HepG2 (cell line): ENCODE results near the gene CCDC150. TPM values are rescaled to one million over a fixed set of nuclear protein-coding genes. Genes with fewer than 3 reads are reported as not detected.
A peak's percentile ranks its signal among the peaks of the same experiment; 100 is the strongest.

ENCODE experiments used
- ATAC-seq: fragments of 200-7000 bp; cut with Tn5 transposase; 3 replicates; pipeline ENCODE4 v1.9.1; 2020; ENCODE audit warnings: mild to moderate bottlenecking, moderate library complexity
- BruUV-seq: library from RNA; stranded (reverse); fragments of 400-500 nt; replicated peaks from 2 replicates; lab custom pipeline; 2021; lab: Mats Ljungman, UMichigan
- CTCF ChIA-PET: fragments of 300-600 bp; formaldehyde crosslinking; extraction: SDS; loops from one replicate; lab custom pipeline; 2021; ENCODE audit warnings: low total read pairs, inconsistent platforms, low intra/inter-chr PET ratio; lab: Yijun Ruan, JAX
- POLR2A ChIA-PET: fragments of 350-600 bp; sonication (Branson Sonifier 250); formaldehyde crosslinking; loops from one replicate; lab custom pipeline; 2020; ENCODE audit warnings: antibody characterized with exemption, inconsistent platforms; lab: Yijun Ruan, JAX
- DNase-seq: peaks from one replicate; pipeline ENCODE4 v3.0.0-alpha.2; 2015; ENCODE audit warnings: low spot score
- FAIRE-seq: peaks from 3 replicates; lab custom pipeline; 2011; peaks lifted over from hg19 to GRCh38; lab: Jason Lieb, UNC
- H2AFZ ChIP-seq: one replicate; pipeline ENCODE4 v1.6.1; 2011; ENCODE audit warnings: low read length, inconsistent platforms
- H3K27ac ChIP-seq: fragments of 300-600 bp; 3 replicates; pipeline ENCODE4 v1.8.0; 2011; ENCODE audit warnings: mixed run types, mild to moderate bottlenecking, mixed read lengths, low read length, inconsistent platforms; ENCODE audit not compliant: insufficient read depth; ENCODE audit errors: extremely low read length
- H3K27me3 ChIP-seq, 2 experiments: fragments of 200-600 bp in 1 of 2; 2 replicates in 1 of 2; 3 replicates in 1 of 2; pipeline versions ENCODE4 v1.6.0 to v1.8.0; 2011; ENCODE audit warnings: low read length in 2 of 2, mild to moderate bottlenecking in 2 of 2, moderate library complexity in 2 of 2, inconsistent platforms in 1 of 2; ENCODE audit not compliant: insufficient read depth in 2 of 2, control insufficient read depth in 1 of 2
- H3K36me3 ChIP-seq, 2 experiments: fragments of 200-600 bp in 1 of 2; replicated peaks in 1 of 2; 2 replicates in 1 of 2; 3 replicates in 1 of 2; pipeline versions ENCODE4 v1.5.1 to v1.8.0; 2011; ENCODE audit warnings: low read length in 2 of 2, inconsistent platforms in 1 of 2; ENCODE audit not compliant: insufficient read depth in 2 of 2, control insufficient read depth in 1 of 2
- H3K4me1 ChIP-seq: 2 replicates; pipeline ENCODE4 v1.5.1; 2012; ENCODE audit warnings: low read length, inconsistent platforms; ENCODE audit not compliant: insufficient read depth
- H3K4me2 ChIP-seq: 2 replicates; pipeline ENCODE4 v1.6.0; 2011; ENCODE audit warnings: low read depth, low read length, inconsistent platforms
- H3K4me3 ChIP-seq, 3 experiments: fragments of 200-600 bp in 1 of 3; sonication (generic), shearing (Covaris generic) in 1 of 3; replicated peaks in 1 of 3; 2 replicates each; pipeline ENCODE4 v1.5.1; 2011 to 2016; ENCODE audit warnings: low read length in 3 of 3, inconsistent platforms in 2 of 3, low read depth in 2 of 3, mild to moderate bottlenecking in 2 of 3, control low read depth in 1 of 3, mixed read lengths in 1 of 3; ENCODE audit not compliant: insufficient read depth in 1 of 3
- H3K79me2 ChIP-seq: one replicate; pipeline ENCODE4 v1.6.1; 2011; ENCODE audit warnings: low read length, inconsistent platforms; ENCODE audit not compliant: insufficient read depth
- H3K9ac ChIP-seq: 2 replicates; pipeline ENCODE4 v1.6.0; 2011; ENCODE audit warnings: mild to moderate bottlenecking, low read depth, low read length, inconsistent platforms; ENCODE audit not compliant: insufficient read depth
- H3K9me3 ChIP-seq: 2 replicates; pipeline ENCODE4 v1.5.1; 2012; ENCODE audit warnings: mild to moderate bottlenecking, low read length
- H4K20me1 ChIP-seq: 2 replicates; pipeline ENCODE4 v1.6.0; 2011; ENCODE audit warnings: inconsistent platforms, mild to moderate bottlenecking, low read length, moderate library complexity; ENCODE audit not compliant: insufficient read depth
- ATF7 ChIP-seq, 2 experiments: fragments of 450-650 bp in 1 of 2; sonication (generic) in 1 of 2; formaldehyde crosslinking in 1 of 2; IDR thresholded peaks; 2 replicates each; pipeline versions ENCODE4 v1.4.0 to v1.6.1; 2016 to 2020; ENCODE audit warnings: antibody characterized with exemption in 1 of 2, mild to moderate bottlenecking in 1 of 2, missing genetic modification reagents in 1 of 2
- CREB1 ChIP-seq, 2 experiments: fragments of 450-650 bp in 1 of 2; IDR thresholded peaks; 2 replicates each; pipeline ENCODE4 v1.6.1; 2016 to 2017; ENCODE audit warnings: control low read depth in 1 of 2, mild to moderate bottlenecking in 1 of 2, missing compliant biosample characterization in 1 of 2, missing genetic modification characterization in 1 of 2
- MTF2 ChIP-seq: sonication (generic); formaldehyde crosslinking; IDR thresholded peaks from 2 replicates; pipeline ENCODE4 v1.5.0; 2020; ENCODE audit warnings: missing genetic modification reagents, borderline replicate concordance
- RBM22 ChIP-seq: fragments of 200-400 bp; formaldehyde crosslinking; optimal IDR thresholded peaks from 2 replicates; pipeline ENCODE3; 2017; ENCODE audit warnings: mild to moderate bottlenecking, low read length, moderate library complexity
- SIN3A ChIP-seq: IDR thresholded peaks from 2 replicates; pipeline ENCODE4 v1.6.1; 2011; ENCODE audit warnings: low read depth, mild to moderate bottlenecking, control low read depth, low read length, borderline replicate concordance
- ZFP82 ChIP-seq: sonication (generic); formaldehyde crosslinking; IDR thresholded peaks from 2 replicates; pipeline ENCODE4 v1.5.1; 2020; ENCODE audit warnings: mild to moderate bottlenecking, missing genetic modification reagents, borderline replicate concordance
- ZNF143 ChIP-seq: sonication (generic); formaldehyde crosslinking; IDR thresholded peaks from 2 replicates; pipeline ENCODE4 v1.4.0; 2020; ENCODE audit warnings: missing genetic modification reagents
- ZNF253 ChIP-seq: sonication (generic); formaldehyde crosslinking; IDR thresholded peaks from 2 replicates; pipeline ENCODE4 v1.8.0; 2022; ENCODE audit warnings: mild to moderate bottlenecking, missing genetic modification reagents, borderline replicate concordance
- ZNF496 ChIP-seq: sonication (generic); formaldehyde crosslinking; IDR thresholded peaks from 2 replicates; pipeline ENCODE4 v1.8.1; 2023; ENCODE audit warnings: mild to moderate bottlenecking, moderate library complexity, missing genetic modification reagents; ENCODE audit not compliant: insufficient replicate concordance
- WGBS: methylation state at CpG from one replicate; pipeline ENCODE4 v1.1.6; 2017; ENCODE audit warnings: low lambda C conversion rate; 5-methylcytosine and 5-hydroxymethylcytosine counted together
- in situ Hi-C: cut with HindIII; loops from 2 replicates; pipeline ENCODE4 v1.10.0; 2017; ENCODE audit warnings: low pct_unique_long_range_greater_than_20kb; ENCODE audit not compliant: extremely low pct_ligation_motif_present
- intact Hi-C: fragments of 100-400 bp; cut with micrococcal nuclease; formaldehyde crosslinking; loops from one replicate; pipeline ENCODE4 v1.10.0; 2022; ENCODE audit not compliant: unreplicated experiment
- polyA plus RNA-seq, 8 experiments: library from polyadenylated mRNA; depleted of rRNA in 3 of 8; stranded (reverse) in 7 of 8; unstranded in 1 of 8; fragments of >200 nt; fragmentation: Illumina TruSeq in 4 of 8; extraction: Trizol in 4 of 8; gene quantifications; 2 replicates each; pipeline versions ENCODE4 v1.2.1 to v1.2.3, GENCODE V29; 2011 to 2016; ENCODE audit warnings: low read depth in 4 of 8, missing spikeins in 1 of 8, mixed read lengths in 1 of 8; ENCODE audit not compliant: insufficient read depth in 1 of 8
- total RNA-seq, 5 experiments: library from RNA; depleted of rRNA; stranded (reverse); fragments of >200 nt; fragmentation: Illumina TruSeq; extraction: Trizol; gene quantifications; 2 replicates each; pipeline ENCODE4 v1.2.3, GENCODE V29; 2016; ENCODE audit warnings: low read depth in 1 of 5
- TF ChIP-seq, protein P1 (sequence below): sonication (generic); formaldehyde crosslinking; IDR thresholded peaks from 2 replicates; pipeline ENCODE4 v1.9.0; 2022; ENCODE audit warnings: low read depth, missing genetic modification reagents
- TF ChIP-seq, protein P2 (sequence below): sonication (generic); formaldehyde crosslinking; IDR thresholded peaks from 2 replicates; pipeline ENCODE4 v1.4.0; 2020; ENCODE audit warnings: missing genetic modification reagents
- TF ChIP-seq, protein P3 (sequence below): sonication (generic); formaldehyde crosslinking; IDR thresholded peaks from 2 replicates; pipeline ENCODE4 v1.4.0; 2020; ENCODE audit warnings: missing genetic modification reagents, borderline replicate concordance

CCDC150 gene
- total and polyA plus RNA-seq, 2 of the 13 experiments (the other 11 are each of a cell fraction or from before 2014, with no cell fraction given), result 14.9 to 32.6 TPM

DNA sequence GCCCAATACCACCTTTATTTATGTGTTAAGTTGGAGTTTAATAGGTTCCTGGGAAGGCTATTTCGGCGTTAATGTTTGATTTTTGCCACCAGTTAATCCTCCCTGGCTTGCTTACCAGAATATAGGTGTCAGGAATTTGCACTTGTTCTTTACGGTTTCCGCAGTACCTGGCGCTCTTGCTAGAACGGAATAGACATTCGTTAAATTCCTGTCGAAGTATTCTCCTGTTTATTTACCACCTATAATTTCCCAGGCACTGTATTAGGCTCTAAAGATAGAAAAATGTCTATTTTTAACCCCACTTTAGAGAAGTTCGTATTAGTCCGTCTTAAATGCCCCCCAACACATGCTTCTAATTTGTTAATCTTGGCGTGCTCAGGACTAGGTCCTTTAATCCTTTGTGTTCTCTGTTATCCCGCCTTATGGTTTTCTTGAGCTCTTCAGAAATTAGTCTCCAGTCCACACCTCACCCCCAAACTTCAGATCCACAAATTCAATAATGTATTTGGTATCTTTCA is 575 bp downstream of the CCDC150 start (continued):
- TF ChIP-seq, protein P1, sequence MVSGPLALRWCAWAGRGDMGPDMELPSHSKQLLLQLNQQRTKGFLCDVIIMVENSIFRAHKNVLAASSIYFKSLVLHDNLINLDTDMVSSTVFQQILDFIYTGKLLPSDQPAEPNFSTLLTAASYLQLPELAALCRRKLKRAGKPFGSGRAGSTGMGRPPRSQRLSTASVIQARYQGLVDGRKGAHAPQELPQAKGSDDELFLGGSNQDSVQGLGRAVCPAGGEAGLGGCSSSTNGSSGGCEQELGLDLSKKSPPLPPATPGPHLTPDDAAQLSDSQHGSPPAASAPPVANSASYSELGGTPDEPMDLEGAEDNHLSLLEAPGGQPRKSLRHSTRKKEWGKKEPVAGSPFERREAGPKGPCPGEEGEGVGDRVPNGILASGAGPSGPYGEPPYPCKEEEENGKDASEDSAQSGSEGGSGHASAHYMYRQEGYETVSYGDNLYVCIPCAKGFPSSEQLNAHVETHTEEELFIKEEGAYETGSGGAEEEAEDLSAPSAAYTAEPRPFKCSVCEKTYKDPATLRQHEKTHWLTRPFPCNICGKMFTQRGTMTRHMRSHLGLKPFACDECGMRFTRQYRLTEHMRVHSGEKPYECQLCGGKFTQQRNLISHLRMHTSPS (CRISPR knock-in tag), result no peak
- TF ChIP-seq ZFP82 (CRISPR knock-in tag), result 0 out of 2 replicates have a peak, but pooled peaks have one; percentile 7
- no peak for TF ChIP-seq RBM22
- no peak for TF ChIP-seq SIN3A
- TF ChIP-seq, protein P2, sequence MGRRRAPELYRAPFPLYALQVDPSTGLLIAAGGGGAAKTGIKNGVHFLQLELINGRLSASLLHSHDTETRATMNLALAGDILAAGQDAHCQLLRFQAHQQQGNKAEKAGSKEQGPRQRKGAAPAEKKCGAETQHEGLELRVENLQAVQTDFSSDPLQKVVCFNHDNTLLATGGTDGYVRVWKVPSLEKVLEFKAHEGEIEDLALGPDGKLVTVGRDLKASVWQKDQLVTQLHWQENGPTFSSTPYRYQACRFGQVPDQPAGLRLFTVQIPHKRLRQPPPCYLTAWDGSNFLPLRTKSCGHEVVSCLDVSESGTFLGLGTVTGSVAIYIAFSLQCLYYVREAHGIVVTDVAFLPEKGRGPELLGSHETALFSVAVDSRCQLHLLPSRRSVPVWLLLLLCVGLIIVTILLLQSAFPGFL, result no peak
- 0 out of 2 replicates have a peak, but pooled peaks have one; percentile 1 for TF ChIP-seq MTF2

DNA sequence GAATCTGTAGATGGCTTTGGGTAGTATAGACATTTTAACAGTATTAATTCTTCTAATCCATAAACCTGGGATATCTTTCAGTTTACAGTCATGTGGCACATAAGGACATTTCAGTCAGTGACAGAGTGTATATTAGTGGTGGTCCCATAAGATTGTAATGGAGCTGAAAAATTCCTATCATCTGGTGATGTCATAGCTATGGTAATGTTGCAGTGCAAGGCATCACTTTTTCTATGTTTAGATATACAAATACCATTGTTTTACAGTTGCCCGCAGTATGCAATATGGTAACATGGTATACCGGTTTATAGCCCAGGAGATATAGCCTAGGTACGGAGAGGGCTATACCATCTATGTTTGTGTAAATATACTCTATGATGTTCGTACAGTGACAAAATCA is 9.7 kb downstream of the CCDC150 start:
- no peak overlapping the region for H3K4me2 ChIP-seq
- CTCF ChIA-PET, result no interaction called here
- POLR2A ChIA-PET, result no interaction called here

More for the DNA sequence above, 9.7 kb downstream of the CCDC150 start:
- Histone ChIP-seq H3K4me3 (no peak overlapping the region), H4K20me1 (no peaks in the 10 kb centered on the region), H2AFZ (no peak overlapping the region), H3K9me3 (peaks cover 46% of the 10 kb centered on the region), H3K36me3 (peaks cover 0 to 3% of the 10 kb centered on the region in 2 experiments; a peak in 1 of 5 replicates), H3K4me1 (no peaks in the 10 kb centered on the region), H3K27ac (no peak overlapping the region), H3K27me3 (no peaks in the 10 kb centered on the region), H3K79me2 (no peaks in the 10 kb centered on the region), H3K9ac (no peak overlapping the region)
- FAIRE-seq (no peak), DNase-seq (no peak), ATAC-seq (no peak)
- in situ Hi-C loops, result no loop called here
- no TSS peak for BruUV-seq
- intact Hi-C loops, result no loop called here
- TF ChIP-seq ZNF496 (CRISPR knock-in tag) (no peak), ZNF143 (CRISPR knock-in tag) (no peak), ATF7 (IDR thresholded peaks at IDR 0.05) (peak; percentile 50), ATF7 (CRISPR knock-in tag; IDR thresholded peaks at IDR 0.05) (no peak), CREB1 (IDR thresholded peaks at IDR 0.05) (peak; percentile 60; the same call in 1 of the 2 replicates), CREB1 (CRISPR knock-in tag; IDR thresholded peaks at IDR 0.05) (no peak), ZNF253 (no peak)
- TF ChIP-seq, protein P3, sequence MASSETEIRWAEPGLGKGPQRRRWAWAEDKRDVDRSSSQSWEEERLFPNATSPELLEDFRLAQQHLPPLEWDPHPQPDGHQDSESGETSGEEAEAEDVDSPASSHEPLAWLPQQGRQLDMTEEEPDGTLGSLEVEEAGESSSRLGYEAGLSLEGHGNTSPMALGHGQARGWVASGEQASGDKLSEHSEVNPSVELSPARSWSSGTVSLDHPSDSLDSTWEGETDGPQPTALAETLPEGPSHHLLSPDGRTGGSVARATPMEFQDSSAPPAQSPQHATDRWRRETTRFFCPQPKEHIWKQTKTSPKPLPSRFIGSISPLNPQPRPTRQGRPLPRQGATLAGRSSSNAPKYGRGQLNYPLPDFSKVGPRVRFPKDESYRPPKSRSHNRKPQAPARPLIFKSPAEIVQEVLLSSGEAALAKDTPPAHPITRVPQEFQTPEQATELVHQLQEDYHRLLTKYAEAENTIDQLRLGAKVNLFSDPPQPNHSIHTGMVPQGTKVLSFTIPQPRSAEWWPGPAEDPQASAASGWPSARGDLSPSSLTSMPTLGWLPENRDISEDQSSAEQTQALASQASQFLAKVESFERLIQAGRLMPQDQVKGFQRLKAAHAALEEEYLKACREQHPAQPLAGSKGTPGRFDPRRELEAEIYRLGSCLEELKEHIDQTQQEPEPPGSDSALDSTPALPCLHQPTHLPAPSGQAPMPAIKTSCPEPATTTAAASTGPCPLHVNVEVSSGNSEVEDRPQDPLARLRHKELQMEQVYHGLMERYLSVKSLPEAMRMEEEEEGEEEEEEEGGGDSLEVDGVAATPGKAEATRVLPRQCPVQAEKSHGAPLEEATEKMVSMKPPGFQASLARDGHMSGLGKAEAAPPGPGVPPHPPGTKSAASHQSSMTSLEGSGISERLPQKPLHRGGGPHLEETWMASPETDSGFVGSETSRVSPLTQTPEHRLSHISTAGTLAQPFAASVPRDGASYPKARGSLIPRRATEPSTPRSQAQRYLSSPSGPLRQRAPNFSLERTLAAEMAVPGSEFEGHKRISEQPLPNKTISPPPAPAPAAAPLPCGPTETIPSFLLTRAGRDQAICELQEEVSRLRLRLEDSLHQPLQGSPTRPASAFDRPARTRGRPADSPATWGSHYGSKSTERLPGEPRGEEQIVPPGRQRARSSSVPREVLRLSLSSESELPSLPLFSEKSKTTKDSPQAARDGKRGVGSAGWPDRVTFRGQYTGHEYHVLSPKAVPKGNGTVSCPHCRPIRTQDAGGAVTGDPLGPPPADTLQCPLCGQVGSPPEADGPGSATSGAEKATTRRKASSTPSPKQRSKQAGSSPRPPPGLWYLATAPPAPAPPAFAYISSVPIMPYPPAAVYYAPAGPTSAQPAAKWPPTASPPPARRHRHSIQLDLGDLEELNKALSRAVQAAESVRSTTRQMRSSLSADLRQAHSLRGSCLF (CRISPR knock-in tag), result no peak
- WGBS, result 98% methylated on average over 4 of the region's 4 CpGs
